Fibroblast of lung (primary cell): ENCODE results near the gene GARIN5A. TPM values are rescaled to one million over a fixed set of nuclear protein-coding genes. Genes with fewer than 3 reads are reported as not detected.

Experiments used
- DNase-seq, 2 donors: peaks; one replicate each; pipeline versions ENCODE4 v3.0.0 to v3.0.0-alpha.2; 2010; ENCODE audit warnings: low read depth in 2 of 2
- H2AFZ ChIP-seq: 2 replicates; pipeline ENCODE4 v1.5.1; 2012; ENCODE audit warnings: low read length, control low read depth, inconsistent platforms
- H3K27ac ChIP-seq: 2 replicates; pipeline ENCODE4 v1.5.1; 2011; ENCODE audit warnings: low read length, control low read depth; ENCODE audit not compliant: insufficient read depth
- H3K27me3 ChIP-seq: 2 replicates; pipeline ENCODE4 v1.5.1; 2011; ENCODE audit warnings: mild to moderate bottlenecking, low read length; ENCODE audit not compliant: control insufficient read depth, insufficient read depth
- H3K36me3 ChIP-seq: 2 replicates; pipeline ENCODE4 v1.5.1; 2011; ENCODE audit warnings: low read length; ENCODE audit not compliant: control insufficient read depth, insufficient read depth
- H3K4me1 ChIP-seq: 2 replicates; pipeline ENCODE4 v1.5.1; 2011; ENCODE audit warnings: low read length; ENCODE audit not compliant: control insufficient read depth, insufficient read depth; ENCODE audit errors: extremely low read depth
- H3K4me2 ChIP-seq: 2 replicates; pipeline ENCODE4 v1.5.1; 2011; ENCODE audit warnings: low read length, control low read depth; ENCODE audit not compliant: insufficient read depth; ENCODE audit errors: extremely low read depth
- H3K4me3 ChIP-seq, 4 experiments: fragments of 200-600 bp in 1 of 4; sonication (generic) in 1 of 4; replicated peaks in 1 of 4; 2 replicates each; pipeline ENCODE4 v1.5.1; 2011 to 2016; ENCODE audit warnings: low read length in 4 of 4, low read depth in 3 of 4, mild to moderate bottlenecking in 3 of 4, control low read depth in 2 of 4, inconsistent platforms in 1 of 4, mixed read lengths in 1 of 4; ENCODE audit not compliant: insufficient read depth in 1 of 4; ENCODE audit errors: control extremely low read depth in 1 of 4
- H3K79me2 ChIP-seq: 2 replicates; pipeline ENCODE4 v1.5.1; 2012; ENCODE audit warnings: mild to moderate bottlenecking, low read length, inconsistent platforms; ENCODE audit not compliant: control insufficient read depth, insufficient read depth
- H3K9ac ChIP-seq: 2 replicates; pipeline ENCODE4 v1.5.1; 2011; ENCODE audit warnings: mild to moderate bottlenecking, low read length, control low read depth; ENCODE audit not compliant: insufficient read depth
- H3K9me3 ChIP-seq: 2 replicates; pipeline ENCODE4 v1.5.1; 2012; ENCODE audit warnings: low read depth, low read length; ENCODE audit not compliant: control insufficient read depth, insufficient read depth
- H4K20me1 ChIP-seq: 2 replicates; pipeline ENCODE4 v1.5.1; 2011; ENCODE audit warnings: low read length; ENCODE audit not compliant: control insufficient read depth, insufficient read depth; ENCODE audit errors: extremely low read depth
- CTCF ChIP-seq, 2 donors: IDR thresholded peaks in 1 of 2; conservative IDR thresholded peaks in 1 of 2; 1 replicate in 1 of 2; 2 replicates in 1 of 2; pipeline ENCODE4 v1.5.1; 2011 to 2012; ENCODE audit warnings: low read length in 2 of 2, control low read depth in 1 of 2, inconsistent platforms in 1 of 2, low read depth in 1 of 2, mild to moderate bottlenecking in 1 of 2
- EZH2 ChIP-seq: IDR thresholded peaks from 2 replicates; pipeline ENCODE4 v1.5.1; 2012; ENCODE audit warnings: low read length, control low read depth, mild to moderate bottlenecking; ENCODE audit errors: missing control alignments
- polyA plus RNA-seq, 2 donors: library from polyadenylated mRNA; depleted of rRNA in 1 of 2; stranded (reverse) in 1 of 2; unstranded in 1 of 2; fragments of >200 nt; gene quantifications; 2 replicates each; pipeline ENCODE4 v1.2.1, GENCODE V29; 2011 to 2012; ENCODE audit warnings: missing spikeins in 1 of 2
- total RNA-seq: library from RNA; depleted of rRNA; stranded (reverse); fragments of >200 nt; gene quantifications from 2 replicates; pipeline ENCODE4 v1.2.1, GENCODE V29; 2014

The GARIN5A gene
- total and polyA plus RNA-seq, 2 donors (not counting 1 experiment from before 2014, with no cell fraction given), result 0.11 to 0.66 TPM

- no peak for TF ChIP-seq EZH2
- TF ChIP-seq CTCF (conservative IDR thresholded peaks at IDR 0.05 in 1 of 2, IDR thresholded peaks at IDR 0.05 in 1 of 2; ENCODE audit: low read depth in 1 of 2, low read length in 2 of 2), result no peak
- no peaks in the 10 kb centered on the region for H3K9me3 ChIP-seq
These were observed 17.6 kb downstream of the GARIN5A start for GRCh38 chr19:50459067-50459456.

DNA sequence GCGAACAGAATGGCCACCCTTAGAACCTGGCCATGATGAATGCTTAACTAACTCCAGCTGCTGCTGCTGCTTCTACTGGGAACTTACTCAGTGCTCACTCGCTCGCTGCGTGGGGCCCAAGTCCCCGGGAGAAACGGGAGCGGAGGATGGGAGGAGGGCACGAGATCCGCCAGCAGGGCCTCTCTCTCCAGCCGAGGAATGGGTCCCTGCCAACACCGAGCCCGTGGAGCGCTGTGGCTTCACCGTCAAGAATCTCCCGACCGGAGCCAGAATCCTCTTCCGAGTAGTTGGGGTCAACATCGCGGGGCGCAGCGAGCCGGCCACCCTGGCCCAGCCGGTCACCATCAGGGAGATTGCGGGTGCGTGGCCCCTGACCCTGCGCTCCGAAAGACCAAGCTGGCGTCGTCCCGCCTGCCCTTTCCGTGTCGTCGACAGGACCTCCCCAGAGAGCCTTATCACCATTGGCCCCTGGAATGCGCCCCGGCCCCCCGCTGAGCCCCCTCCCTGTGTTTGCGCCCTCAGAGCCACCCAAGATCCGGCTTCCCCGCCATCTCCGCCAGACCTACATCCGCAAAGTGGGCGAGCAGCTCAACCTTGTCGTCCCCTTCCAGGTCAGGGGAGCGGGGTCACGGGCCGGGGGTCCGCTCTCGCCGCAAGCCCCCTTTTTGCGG, 18.1 kb downstream of the GARIN5A start:
- no peaks in the 10 kb centered on the region for H3K9me3 ChIP-seq
- H3K27me3 ChIP-seq, result peaks cover 9% of the 10 kb centered on the region
- H2AFZ ChIP-seq, result no peak overlapping the region
- peaks cover 2% of the 10 kb centered on the region for H3K4me1 ChIP-seq
- no peaks in the 10 kb centered on the region for H4K20me1 ChIP-seq
- H3K79me2 ChIP-seq, result no peaks in the 10 kb centered on the region
- H3K9ac ChIP-seq, result no peak overlapping the region
- peak overlapping the region; percentile 25 for H3K4me2 ChIP-seq
- no peak overlapping the region for H3K27ac ChIP-seq
- TF ChIP-seq CTCF (conservative IDR thresholded peaks at IDR 0.05 in 1 of 2, IDR thresholded peaks at IDR 0.05 in 1 of 2; ENCODE audit: low read depth in 1 of 2, low read length in 2 of 2) (no peak), EZH2 (no peak)
- peak in 1 of 2 donors; percentile 5 for DNase-seq
- peak overlapping the region in 1 of 4 experiments; percentile 7 for H3K4me3 ChIP-seq
- H3K36me3 ChIP-seq, result no peaks in the 10 kb centered on the region

More at GRCh38 chr19:50459067-50459456, 17.6 kb downstream of the GARIN5A start:
- Histone ChIP-seq H3K4me2 (no peak overlapping the region), H4K20me1 (no peaks in the 10 kb centered on the region), H3K4me1 (peaks cover 2% of the 10 kb centered on the region), H2AFZ (no peak overlapping the region), H3K27ac (no peak overlapping the region), H3K79me2 (no peaks in the 10 kb centered on the region), H3K4me3 (no peak overlapping the region), H3K9ac (no peak overlapping the region), H3K27me3 (peaks cover 9% of the 10 kb centered on the region), H3K36me3 (no peaks in the 10 kb centered on the region)
- no peak for DNase-seq

DNA sequence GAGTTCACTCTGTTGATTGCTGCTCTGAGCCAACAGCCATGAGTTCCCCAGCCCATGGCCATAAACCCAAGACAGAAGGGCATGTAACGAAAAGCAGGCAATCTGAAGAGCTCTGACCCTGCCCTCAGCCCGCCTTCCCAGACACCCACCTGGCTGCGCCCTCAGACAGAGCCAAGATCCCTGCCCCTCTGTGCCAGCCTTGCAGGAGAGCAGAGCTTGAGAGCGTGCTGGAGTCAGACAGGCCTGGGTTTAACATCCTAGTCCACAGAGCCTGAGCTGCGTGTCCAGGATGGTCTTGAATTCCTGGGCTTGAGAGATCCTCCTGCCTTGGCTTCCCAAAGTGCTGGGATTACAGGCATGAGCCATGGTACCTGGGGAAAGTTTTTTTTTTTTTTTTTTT, 19.3 kb downstream of the GARIN5A start:
- H3K27me3 ChIP-seq, result peaks cover 9% of the 10 kb centered on the region
- no peak overlapping the region for H3K27ac ChIP-seq
- H3K4me3 ChIP-seq, result no peak overlapping the region
- no peak overlapping the region for H3K4me2 ChIP-seq
- H4K20me1 ChIP-seq, result no peaks in the 10 kb centered on the region
- no peaks in the 10 kb centered on the region for H3K9me3 ChIP-seq
- no peak overlapping the region for H2AFZ ChIP-seq
- H3K4me1 ChIP-seq, result peaks cover 2% of the 10 kb centered on the region
- no peaks in the 10 kb centered on the region for H3K79me2 ChIP-seq
- no peak for TF ChIP-seq CTCF (conservative IDR thresholded peaks at IDR 0.05 in 1 of 2, IDR thresholded peaks at IDR 0.05 in 1 of 2; ENCODE audit: low read depth in 1 of 2, low read length in 2 of 2)
- TF ChIP-seq EZH2, result no peak
- DNase-seq, result no peak
- H3K36me3 ChIP-seq, result no peaks in the 10 kb centered on the region
- no peak overlapping the region for H3K9ac ChIP-seq
